ENCODE results near the gene LRRK1.

- no peak for TF ChIP-seq CTCF (IDR thresholded peaks at IDR 0.05)
- no peak for TF ChIP-seq EP300 (IDR thresholded peaks at IDR 0.05)
- no peak for TF ChIP-seq POLR2A (IDR thresholded peaks at IDR 0.05)
Measured at GRCh38 chr15:101000271-101000681, 81.1 kb downstream of the LRRK1 start.
